Mononuclear cell (primary cell): Measurements from ENCODE around the gene WDR38. TPM values are rescaled to one million over a fixed set of nuclear protein-coding genes. Genes with fewer than 3 reads are reported as not detected.
A peak's percentile ranks its signal among the peaks of the same experiment; 100 is the strongest.

Source experiments
- H3K27me3 ChIP-seq: 2 replicates; pipeline ENCODE4 v1.6.0; 2011; ENCODE audit warnings: low read length, control low read depth; ENCODE audit not compliant: insufficient read depth
- H3K4me1 ChIP-seq: 2 replicates; pipeline ENCODE4 v1.5.1; 2011; ENCODE audit warnings: mild to moderate bottlenecking, low read length, control low read depth; ENCODE audit not compliant: insufficient read depth
- H3K4me3 ChIP-seq: 2 replicates; pipeline ENCODE4 v1.5.1; 2011; ENCODE audit warnings: mild to moderate bottlenecking, low read length, moderate library complexity
- H3K9me3 ChIP-seq: 2 replicates; pipeline ENCODE4 v1.5.1; 2011; ENCODE audit warnings: low read depth, mild to moderate bottlenecking, control low read depth, low read length
- total RNA-seq: library from RNA; depleted of rRNA; stranded (reverse); fragments of >200 nt; gene quantifications from one replicate; pipeline ENCODE4 v1.2.3, GENCODE V29; 2012

WDR38 gene
- total RNA-seq, 1 donor, result not detected

- Histone ChIP-seq H3K9me3 (no peaks in the 10 kb centered on the region), H3K4me3 (peak overlapping the region; percentile 79), H3K4me1 (peaks cover 35% of the 10 kb centered on the region), H3K27me3 (no peaks in the 10 kb centered on the region)
These were observed 7.5 kb downstream of the WDR38 start for GRCh38 chr9:124860582-124861341.

GRCh38 chr9:124861342-124862229 is 8.3 kb downstream of the WDR38 start, which contains the start of the genes ARPC5L and RPL35:
Gene ARPC5L (plus strand): TSS chr9:124862130. CDS start chr9:124869291, 7,161 bp downstream.
Gene RPL35 (minus strand): TSS chr9:124861957. CDS start chr9:124861912, 45 bp downstream.
- H3K9me3 ChIP-seq, result no peaks in the 10 kb centered on the region
- peak within 1 kb of the TSS; percentile 79 for H3K4me3 ChIP-seq
- H3K27me3 ChIP-seq, result no peaks in the 10 kb centered on the region
- peaks cover 35% of the 10 kb centered on the region for H3K4me1 ChIP-seq

DNA sequence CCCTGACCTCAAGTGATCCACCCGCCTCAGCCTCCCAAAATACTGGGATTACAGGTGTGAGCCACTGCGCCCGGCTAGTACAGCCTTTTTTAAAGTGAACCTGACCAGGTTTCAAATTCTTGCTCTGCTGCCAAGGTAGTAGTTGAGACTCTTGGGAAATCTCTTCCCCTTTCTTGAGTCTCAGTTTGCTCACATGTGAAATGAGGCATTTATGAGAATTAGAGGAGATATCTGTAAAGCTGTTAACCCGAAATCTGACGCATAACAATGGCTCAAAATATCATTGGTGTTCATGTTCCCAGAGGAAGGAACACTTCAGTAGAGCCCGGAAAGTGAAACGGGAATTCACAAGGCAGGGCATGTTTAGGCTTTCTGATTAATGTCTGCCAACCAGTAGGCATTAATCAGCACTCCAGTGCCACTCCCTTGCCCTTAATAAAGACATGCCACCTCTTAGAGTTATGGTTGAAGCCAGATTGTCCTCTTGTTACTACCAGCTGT is 10.2 kb downstream of the WDR38 start:
- H3K9me3 ChIP-seq, result no peaks in the 10 kb centered on the region
- no peaks in the 10 kb centered on the region for H3K27me3 ChIP-seq
- H3K4me3 ChIP-seq, result no peak overlapping the region
- H3K4me1 ChIP-seq, result peaks cover 46% of the 10 kb centered on the region

DNA sequence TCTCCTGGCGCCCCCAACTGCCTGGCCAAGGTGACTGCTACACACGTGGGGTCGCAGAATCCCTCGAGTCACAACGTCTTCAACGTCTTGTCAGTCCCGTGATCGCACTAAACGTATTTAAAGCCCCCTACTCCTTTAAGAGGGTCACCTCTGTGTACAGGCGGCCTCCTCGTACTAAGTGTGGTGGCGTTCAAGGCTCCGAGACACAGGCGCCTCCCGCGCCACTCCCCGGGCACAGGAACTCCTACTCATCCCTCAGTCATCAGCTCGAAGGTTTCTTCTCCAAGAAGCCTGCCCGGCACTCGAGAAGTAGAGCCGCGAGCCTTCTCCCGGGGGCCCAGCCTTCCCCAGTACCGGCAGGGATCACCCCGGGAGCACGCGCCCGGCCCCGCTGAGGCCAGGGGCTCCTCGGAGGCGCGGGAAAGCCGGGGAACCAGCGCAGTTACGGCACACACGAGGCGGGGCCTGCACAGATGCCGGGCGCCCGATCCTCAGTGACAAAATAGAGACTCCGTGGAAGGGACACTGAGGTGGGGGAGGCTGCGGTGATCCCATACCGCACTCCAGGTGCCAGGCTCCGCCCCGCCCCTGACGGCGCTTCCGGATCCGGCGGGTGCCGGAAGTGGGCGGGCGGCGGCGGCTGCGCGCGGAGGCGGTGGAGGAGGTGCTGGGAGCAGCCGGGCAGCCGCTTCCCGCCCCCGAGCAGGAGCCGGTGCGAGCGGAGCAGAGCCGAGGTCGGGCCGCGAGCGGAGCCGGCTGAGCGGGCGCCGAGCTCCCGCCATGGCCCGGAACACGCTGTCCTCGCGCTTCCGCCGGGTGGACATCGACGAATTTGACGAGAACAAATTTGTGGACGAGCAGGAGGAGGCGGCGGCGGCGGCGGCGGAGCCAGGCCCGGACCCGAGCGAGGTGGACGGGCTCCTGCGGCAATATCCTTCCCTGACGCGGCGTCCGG is 15.5 kb downstream of the WDR38 start:
- H3K4me3 ChIP-seq, result peak overlapping the region; percentile 83
- H3K27me3 ChIP-seq, result no peaks in the 10 kb centered on the region
- H3K4me1 ChIP-seq, result peaks cover 54% of the 10 kb centered on the region
- H3K9me3 ChIP-seq, result no peaks in the 10 kb centered on the region

DNA sequence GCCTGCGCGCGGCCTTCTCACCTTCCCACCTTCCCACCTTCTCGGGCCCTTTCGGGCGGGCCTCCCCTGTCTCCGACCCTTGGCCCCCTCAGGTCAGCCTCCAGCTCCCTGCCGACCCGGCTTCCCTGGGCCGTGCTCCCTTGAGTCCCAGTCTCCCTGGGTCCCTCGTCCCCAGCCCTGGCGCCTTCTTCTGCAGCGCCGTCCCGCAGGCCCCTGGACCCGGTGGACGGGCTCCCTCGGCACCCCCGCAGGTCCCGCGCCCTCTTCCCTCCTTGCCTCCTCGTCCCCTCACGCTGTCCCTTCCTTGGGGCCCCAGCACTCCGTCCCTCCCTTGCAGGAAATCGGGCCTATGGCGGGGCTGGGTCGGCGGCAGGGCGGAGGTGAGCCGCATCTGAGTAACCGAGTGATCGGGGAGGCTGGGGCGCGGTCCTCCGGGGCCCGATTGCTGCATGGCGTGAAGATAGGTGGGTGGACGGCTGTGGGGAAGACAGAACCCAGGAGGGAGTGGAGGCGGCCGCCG is 16.3 kb downstream of the WDR38 start:
- no peaks in the 10 kb centered on the region for H3K9me3 ChIP-seq
- no peaks in the 10 kb centered on the region for H3K27me3 ChIP-seq
- peak overlapping the region; percentile 83 for H3K4me3 ChIP-seq
- H3K4me1 ChIP-seq, result peaks cover 61% of the 10 kb centered on the region

- H3K27me3 ChIP-seq, result no peaks in the 10 kb centered on the region
- no peaks in the 10 kb centered on the region for H3K9me3 ChIP-seq
- peaks cover 61% of the 10 kb centered on the region for H3K4me1 ChIP-seq
- H3K4me3 ChIP-seq, result peak overlapping the region; percentile 83
These were observed 16.8 kb downstream of the WDR38 start for GRCh38 chr9:124869986-124870560.

- Histone ChIP-seq H3K9me3 (no peaks in the 10 kb centered on the region), H3K4me1 (peaks cover 61% of the 10 kb centered on the region), H3K4me3 (peak overlapping the region; percentile 83), H3K27me3 (no peaks in the 10 kb centered on the region)
These were observed 17.5 kb downstream of the WDR38 start for GRCh38 chr9:124870723-124871122.

GRCh38 chr9:124871156-124871561 is 17.9 kb downstream of the WDR38 start:
- H3K4me1 ChIP-seq, result peaks cover 61% of the 10 kb centered on the region
- no peak overlapping the region for H3K4me3 ChIP-seq
- H3K27me3 ChIP-seq, result no peaks in the 10 kb centered on the region
- no peaks in the 10 kb centered on the region for H3K9me3 ChIP-seq

GRCh38 chr9:124873664-124874063 is 20.4 kb downstream of the WDR38 start:
- Histone ChIP-seq H3K4me1 (peaks cover 49% of the 10 kb centered on the region), H3K9me3 (no peaks in the 10 kb centered on the region), H3K4me3 (no peak overlapping the region), H3K27me3 (no peaks in the 10 kb centered on the region)

DNA sequence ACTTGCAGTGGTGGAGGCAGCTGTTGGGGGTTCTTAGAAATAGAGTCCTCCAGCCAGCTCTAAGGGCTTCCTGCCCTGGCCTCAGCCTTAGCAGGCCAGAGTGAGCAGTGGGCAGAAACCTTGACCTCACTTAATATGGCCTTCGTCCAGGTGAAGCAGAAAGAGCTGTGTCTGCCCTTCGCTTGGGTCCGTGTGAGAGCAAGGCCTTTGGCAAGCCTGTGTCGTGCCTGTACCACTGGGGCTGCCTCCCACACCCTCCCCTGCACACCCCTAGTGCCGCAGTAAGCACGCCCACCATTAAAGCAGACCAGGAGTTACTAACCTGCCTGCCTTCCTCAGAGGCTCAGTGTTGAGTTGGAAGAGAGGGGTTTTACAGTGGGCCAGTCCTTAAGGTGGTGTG is 22.2 kb downstream of the WDR38 start:
- peaks cover 41% of the 10 kb centered on the region for H3K4me1 ChIP-seq
- H3K4me3 ChIP-seq, result no peak overlapping the region
- H3K27me3 ChIP-seq, result no peaks in the 10 kb centered on the region
- no peaks in the 10 kb centered on the region for H3K9me3 ChIP-seq

DNA sequence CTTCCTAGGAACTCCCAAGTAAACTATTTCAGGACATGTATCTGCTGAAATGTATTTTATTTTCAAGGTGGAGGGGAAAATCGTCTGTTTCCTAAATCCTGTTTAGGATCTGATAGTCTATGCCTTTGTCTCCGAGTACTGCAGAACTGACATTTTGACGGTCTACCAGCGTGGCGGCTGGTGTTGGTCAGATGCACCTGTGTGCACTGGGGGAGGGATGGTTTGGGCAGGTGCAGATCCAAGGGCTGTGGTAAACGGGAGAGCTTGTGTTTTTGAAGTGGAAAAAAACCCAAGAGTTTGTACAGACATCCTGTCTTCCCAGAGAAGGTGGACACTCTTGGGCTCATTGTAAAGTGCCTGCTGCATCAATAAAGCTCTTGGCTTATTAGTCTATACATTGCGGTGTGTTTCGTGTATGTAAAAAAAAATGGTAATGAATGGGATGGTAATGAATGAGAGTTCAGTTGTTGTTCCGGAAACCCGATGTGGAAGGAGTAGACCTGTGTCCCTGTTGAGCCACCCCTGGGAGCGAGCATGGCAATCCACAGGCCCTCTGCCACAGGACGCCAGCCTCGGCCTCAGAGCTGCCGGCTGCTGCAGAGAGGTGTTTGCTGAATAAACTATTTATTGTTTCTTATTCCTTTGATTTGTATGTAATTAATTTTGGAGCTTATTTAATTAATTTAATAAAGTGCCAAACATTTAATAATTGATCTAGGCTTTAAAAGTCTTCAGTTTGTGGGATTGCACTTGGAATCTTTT is 23.9 kb downstream of the WDR38 start:
- Histone ChIP-seq H3K9me3 (no peaks in the 10 kb centered on the region), H3K4me1 (peaks cover 24% of the 10 kb centered on the region), H3K27me3 (no peaks in the 10 kb centered on the region)

GRCh38 chr9:124878021-124878420 is 24.8 kb downstream of the WDR38 start:
- H3K4me1 ChIP-seq, result peaks cover 15% of the 10 kb centered on the region
- H3K4me3 ChIP-seq, result no peak overlapping the region
- H3K9me3 ChIP-seq, result no peaks in the 10 kb centered on the region
- no peaks in the 10 kb centered on the region for H3K27me3 ChIP-seq

More for the DNA sequence above, 23.9 kb downstream of the WDR38 start:
- no peak overlapping the region for H3K4me3 ChIP-seq

- H3K9me3 ChIP-seq, result no peaks in the 10 kb centered on the region
- H3K4me1 ChIP-seq, result peaks cover 10% of the 10 kb centered on the region
- H3K27me3 ChIP-seq, result no peaks in the 10 kb centered on the region
- no peak overlapping the region for H3K4me3 ChIP-seq
These were observed 25.3 kb downstream of the WDR38 start for GRCh38 chr9:124878518-124878917.
